NCI-H526 treated with DMSO at 0.1 percent for 48 hours (cell line): ENCODE measurements around the gene CACNG7.
"Not testable (repeated sequence)": the region's sequence is repeated elsewhere in the genome, so short reads cannot be mapped to it uniquely, and the experiment has no call there.

Source experiments
- DNase-seq: peaks from one replicate; lab custom pipeline; 2025; lab: John Stamatoyannopoulos, UW

Gene CACNG7

GRCh38 chr19:53908935-53909415 is at the start of gene CACNG7:
Gene CACNG7, plus strand, starts transcription at chr19:53909278. Its CDS starts 3,554 bp downstream, at chr19:53912832.
- no peak for DNase-seq

GRCh38 chr19:53864308-53864836 is 44.7 kb upstream of the CACNG7 start:
- DNase-seq, result peak; percentile 43

GRCh38 chr19:53865523-53865917 is 43.6 kb upstream of the CACNG7 start:
- DNase-seq, result no peak

GRCh38 chr19:53865918-53866864 is 42.9 kb upstream of the CACNG7 start:
- DNase-seq, result no peak

GRCh38 chr19:53866865-53867224 is 42.2 kb upstream of the CACNG7 start:
- no peak for DNase-seq

- DNase-seq, result peak; percentile 96
Measured at GRCh38 chr19:53867225-53868090, 41.6 kb upstream of the CACNG7 start, which contains the start of gene MYADM. Gene MYADM, plus strand, starts transcription at chr19:53867883. Its CDS starts 5,647 bp downstream, at chr19:53873530.

GRCh38 chr19:53868091-53868891 is 40.8 kb upstream of the CACNG7 start:
- DNase-seq, result no peak

GRCh38 chr19:53868892-53869804 is 39.9 kb upstream of the CACNG7 start:
- peak; percentile 77 for DNase-seq

GRCh38 chr19:53869805-53870484 is 39.1 kb upstream of the CACNG7 start:
- not testable (repeated sequence) for DNase-seq

GRCh38 chr19:53870485-53870844 is 38.6 kb upstream of the CACNG7 start:
- DNase-seq, result no peak

GRCh38 chr19:53871454-53871853 is 37.6 kb upstream of the CACNG7 start:
- DNase-seq, result no peak

- DNase-seq, result no peak
Measured at GRCh38 chr19:53872762-53873161, 36.3 kb upstream of the CACNG7 start.

GRCh38 chr19:53873773-53874605 is 35.1 kb upstream of the CACNG7 start:
- DNase-seq, result no peak

- DNase-seq, result no peak
Measured at GRCh38 chr19:53874606-53874990, 34.5 kb upstream of the CACNG7 start.

- DNase-seq, result no peak
Measured at GRCh38 chr19:53875602-53876325, 33.3 kb upstream of the CACNG7 start.

GRCh38 chr19:53876651-53877224 is 32.3 kb upstream of the CACNG7 start:
- no peak for DNase-seq

GRCh38 chr19:53877361-53877766 is 31.7 kb upstream of the CACNG7 start:
- no peak for DNase-seq

- no peak for DNase-seq
Measured at GRCh38 chr19:53878776-53879139, 30.3 kb upstream of the CACNG7 start.
